Stromal cell of bone marrow (primary cell): ENCODE data around the gene LRMDA.

Experiments used
- DNase-seq: peaks from one replicate; pipeline ENCODE4 v3.0.0-alpha.2; 2012; ENCODE audit warnings: low read depth

The LRMDA gene

GRCh38 chr10:75449382-75450074, 18.1 kb downstream of the LRMDA start:
- no peak for DNase-seq

- no peak for DNase-seq
Measured at GRCh38 chr10:75450075-75450445, 18.6 kb downstream of the LRMDA start.

GRCh38 chr10:75450644-75451640, 19.5 kb downstream of the LRMDA start:
- DNase-seq, result no peak

GRCh38 chr10:75451831-75452230, 20.4 kb downstream of the LRMDA start:
- DNase-seq, result no peak

- DNase-seq, result no peak
Measured at GRCh38 chr10:75452997-75453396, 21.6 kb downstream of the LRMDA start.

GRCh38 chr10:75456122-75456521, 24.7 kb downstream of the LRMDA start:
- DNase-seq, result no peak

GRCh38 chr10:75460059-75460458, 28.6 kb downstream of the LRMDA start:
- DNase-seq, result no peak

- DNase-seq, result no peak
Measured at GRCh38 chr10:75461672-75462649, 30.5 kb downstream of the LRMDA start.

GRCh38 chr10:75462865-75463264, 31.4 kb downstream of the LRMDA start:
- no peak for DNase-seq

GRCh38 chr10:75464478-75465449, 33.3 kb downstream of the LRMDA start:
- DNase-seq, result no peak

- DNase-seq, result no peak
Measured at GRCh38 chr10:75465450-75465827, 34.0 kb downstream of the LRMDA start.

GRCh38 chr10:75466001-75466400, 34.6 kb downstream of the LRMDA start:
- no peak for DNase-seq

- no peak for DNase-seq
Measured at GRCh38 chr10:75466886-75467285, 35.5 kb downstream of the LRMDA start.

GRCh38 chr10:75468612-75469005, 37.2 kb downstream of the LRMDA start:
- no peak for DNase-seq

- peak; percentile 99 for DNase-seq
Measured at GRCh38 chr10:75469006-75469616, 37.7 kb downstream of the LRMDA start.

GRCh38 chr10:75470901-75471300, 39.5 kb downstream of the LRMDA start:
- DNase-seq, result no peak

GRCh38 chr10:75472685-75473084, 41.3 kb downstream of the LRMDA start:
- no peak for DNase-seq

GRCh38 chr10:75474106-75474505, 42.7 kb downstream of the LRMDA start:
- DNase-seq, result no peak

- DNase-seq, result peak; percentile 69
Measured at GRCh38 chr10:75475460-75476182, 44.2 kb downstream of the LRMDA start.

- DNase-seq, result no peak
Measured at GRCh38 chr10:75476569-75476968, 45.1 kb downstream of the LRMDA start.
